MCF 10A (cell line): ENCODE measurements around the gene KRTAP13-4. TPM values are rescaled to one million over a fixed set of nuclear protein-coding genes. Genes with fewer than 3 reads are reported as not detected.

Experiments used
- Bru-seq: library from RNA; stranded (reverse); fragments of 400-500 nt; gene quantifications from one replicate; lab custom pipeline; 2021; lab: Mats Ljungman, UMichigan
- BruChase-seq, 2 experiments: library from RNA; stranded (reverse); fragments of 400-500 nt; gene quantifications; one replicate each; lab custom pipeline; 2021; lab: Mats Ljungman, UMichigan
- BruUV-seq: library from RNA; stranded (reverse); fragments of 400-500 nt; replicated peaks from 2 replicates; lab custom pipeline; 2021; lab: Mats Ljungman, UMichigan
- CTCF ChIA-PET: fragments of 300-600 bp; sonication (Branson Sonifier 250); formaldehyde crosslinking; extraction: SDS; loops from one replicate; lab custom pipeline; 2021; ENCODE audit warnings: antibody characterized with exemption, inconsistent platforms; lab: Yijun Ruan, JAX
- POLR2A ChIA-PET: fragments of 300-600, 350-650 bp; sonication (Branson Sonifier 250); formaldehyde crosslinking; extraction: SDS; loops from one replicate; lab custom pipeline; 2020; ENCODE audit warnings: antibody characterized with exemption, inconsistent platforms; lab: Yijun Ruan, JAX
- DNase-seq: peaks from one replicate; pipeline ENCODE4 v3.0.0-alpha.2; 2018; ENCODE audit not compliant: unreplicated experiment
- H3K27ac Mint-ChIP-seq: one replicate; pipeline ENCODE4 v1.8.0; 2022; ENCODE audit warnings: mild to moderate bottlenecking, low read depth, mixed read lengths; ENCODE audit not compliant: unreplicated experiment
- H3K27me3 Mint-ChIP-seq: one replicate; pipeline ENCODE4 v1.8.0; 2022; ENCODE audit warnings: mixed read lengths; ENCODE audit not compliant: insufficient read depth, unreplicated experiment
- H3K36me3 Mint-ChIP-seq: one replicate; pipeline ENCODE4 v1.8.0; 2022; ENCODE audit warnings: mild to moderate bottlenecking, moderate library complexity, mixed read lengths; ENCODE audit not compliant: insufficient read depth, unreplicated experiment
- H3K4me1 Mint-ChIP-seq: one replicate; pipeline ENCODE4 v1.8.0; 2022; ENCODE audit warnings: mixed read lengths; ENCODE audit not compliant: insufficient read depth, unreplicated experiment
- H3K4me3 Mint-ChIP-seq: one replicate; pipeline ENCODE4 v1.8.0; 2022; ENCODE audit warnings: mild to moderate bottlenecking, moderate library complexity, mixed read lengths; ENCODE audit not compliant: unreplicated experiment
- H3K9me3 Mint-ChIP-seq: one replicate; pipeline ENCODE4 v1.8.0; 2022; ENCODE audit warnings: mixed read lengths; ENCODE audit not compliant: unreplicated experiment
- intact Hi-C: fragments of 100-400 bp; cut with micrococcal nuclease; formaldehyde crosslinking; loops from 2 replicates; pipeline ENCODE4 v1.14.1; 2022
- long read RNA-seq: library from polyadenylated mRNA; stranded (forward); transcript quantifications from one replicate; pipeline ENCODE4 v2.0.0, GENCODE V29; 2022
- total RNA-seq: library from RNA; stranded (reverse); gene quantifications from 2 replicates; pipeline ENCODE4 v1.2.3, GENCODE V29; 2022
- TF ChIP-seq, protein P1 (sequence below): fragments of 200-600 bp; IDR thresholded peaks from one replicate; pipeline ENCODE4 v1.8.0; 2022; ENCODE audit warnings: antibody characterized with exemption, mild to moderate bottlenecking; ENCODE audit not compliant: unreplicated experiment

KRTAP13-4 gene, protein sequence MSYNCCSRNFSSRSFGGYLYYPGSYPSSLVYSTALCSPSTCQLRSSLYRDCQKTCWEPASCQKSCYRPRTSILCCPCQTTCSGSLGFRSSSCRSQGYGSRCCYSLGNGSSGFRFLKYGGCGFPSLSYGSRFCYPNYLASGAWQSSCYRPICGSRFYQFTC
- total RNA-seq (not detected in 2 replicates), Bru-seq, nascent RNA (not detected), BruChase-seq, experiment 1, labeled RNA remaining after a 6-hour chase (not detected), BruChase-seq, experiment 2, labeled RNA remaining after a 2-hour chase (not detected)
- long read RNA-seq = 0 reads

DNA sequence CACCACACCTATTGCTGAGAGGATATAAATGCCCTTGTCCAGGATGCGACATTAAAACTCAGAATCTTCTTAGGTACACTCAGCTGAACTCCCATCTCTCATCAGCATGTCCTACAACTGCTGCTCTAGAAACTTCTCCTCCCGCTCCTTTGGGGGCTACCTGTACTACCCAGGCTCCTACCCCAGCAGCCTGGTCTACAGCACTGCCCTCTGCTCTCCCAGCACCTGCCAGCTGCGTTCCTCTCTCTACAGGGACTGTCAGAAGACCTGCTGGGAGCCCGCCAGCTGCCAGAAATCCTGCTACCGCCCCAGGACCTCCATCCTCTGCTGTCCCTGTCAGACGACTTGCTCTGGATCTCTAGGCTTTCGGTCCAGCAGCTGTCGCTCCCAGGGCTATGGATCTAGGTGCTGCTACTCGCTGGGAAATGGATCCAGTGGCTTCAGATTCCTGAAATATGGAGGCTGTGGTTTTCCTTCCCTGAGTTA, at the start of gene KRTAP13-4:
KRTAP13-4 (plus strand) TSS at position 51 of the 486 bp plus-strand sequence; CDS start at position 107, 56 bp downstream.
- H3K27me3 Mint-ChIP-seq = peaks cover 89% of the 10 kb centered on the region
- POLR2A ChIA-PET = no interaction called here
- no peaks in the 10 kb centered on the region for H3K36me3 Mint-ChIP-seq
- H3K4me3 Mint-ChIP-seq = no peak within 1 kb of the TSS
- BruUV-seq = no TSS peak
- peaks cover 6% of the 10 kb centered on the region for H3K4me1 Mint-ChIP-seq
- DNase-seq = no peak
- CTCF ChIA-PET = interaction anchor here (0.6 to 0.8 kb wide), 2 partner anchors 77 to 568 kb away, joined by 3 to 5 read pairs; no protein-coding TSS in a partner anchor
- no peaks in the 10 kb centered on the region for H3K9me3 Mint-ChIP-seq
- no peak within 1 kb of the TSS for H3K27ac Mint-ChIP-seq
- TF ChIP-seq, protein P1, sequence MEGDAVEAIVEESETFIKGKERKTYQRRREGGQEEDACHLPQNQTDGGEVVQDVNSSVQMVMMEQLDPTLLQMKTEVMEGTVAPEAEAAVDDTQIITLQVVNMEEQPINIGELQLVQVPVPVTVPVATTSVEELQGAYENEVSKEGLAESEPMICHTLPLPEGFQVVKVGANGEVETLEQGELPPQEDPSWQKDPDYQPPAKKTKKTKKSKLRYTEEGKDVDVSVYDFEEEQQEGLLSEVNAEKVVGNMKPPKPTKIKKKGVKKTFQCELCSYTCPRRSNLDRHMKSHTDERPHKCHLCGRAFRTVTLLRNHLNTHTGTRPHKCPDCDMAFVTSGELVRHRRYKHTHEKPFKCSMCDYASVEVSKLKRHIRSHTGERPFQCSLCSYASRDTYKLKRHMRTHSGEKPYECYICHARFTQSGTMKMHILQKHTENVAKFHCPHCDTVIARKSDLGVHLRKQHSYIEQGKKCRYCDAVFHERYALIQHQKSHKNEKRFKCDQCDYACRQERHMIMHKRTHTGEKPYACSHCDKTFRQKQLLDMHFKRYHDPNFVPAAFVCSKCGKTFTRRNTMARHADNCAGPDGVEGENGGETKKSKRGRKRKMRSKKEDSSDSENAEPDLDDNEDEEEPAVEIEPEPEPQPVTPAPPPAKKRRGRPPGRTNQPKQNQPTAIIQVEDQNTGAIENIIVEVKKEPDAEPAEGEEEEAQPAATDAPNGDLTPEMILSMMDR = no peak
- intact Hi-C loops = loop anchor here (5.0 to 10.0 kb wide), 2 partner anchors 85 to 657 kb away; partner anchors contain the start of gene KRTAP23-1

DNA sequence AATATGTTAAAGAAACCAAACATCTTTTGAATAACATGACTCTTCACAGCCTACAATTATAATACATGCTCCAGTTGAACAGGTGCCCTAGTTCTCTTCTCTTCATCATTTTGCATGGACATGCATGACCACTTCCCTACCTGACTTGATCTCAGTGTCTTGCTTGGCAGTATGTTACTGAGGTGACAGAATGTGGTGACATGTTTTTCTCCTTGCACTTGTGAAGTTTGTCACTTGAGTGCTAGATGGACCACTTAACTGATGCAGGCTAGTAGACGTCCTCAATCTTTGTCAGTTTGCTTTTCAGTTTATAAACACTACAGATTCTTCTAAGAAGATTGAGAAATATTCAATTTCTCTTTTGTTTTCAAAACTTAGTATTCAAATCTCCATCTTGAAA, 47.8 kb upstream of the KRTAP13-4 start:
- no TSS peak for BruUV-seq
- Mint-ChIP-seq H3K27me3 (peaks cover 42% of the 10 kb centered on the region), H3K9me3 (peaks cover 6% of the 10 kb centered on the region), H3K36me3 (no peaks in the 10 kb centered on the region), H3K4me3 (no peak overlapping the region), H3K27ac (no peak overlapping the region), H3K4me1 (peaks cover 9% of the 10 kb centered on the region)
- CTCF ChIA-PET = no interaction called here
- no peak for DNase-seq
- TF ChIP-seq, protein P1 = no peak
- intact Hi-C loops = no loop called here
- POLR2A ChIA-PET = no interaction called here

DNA sequence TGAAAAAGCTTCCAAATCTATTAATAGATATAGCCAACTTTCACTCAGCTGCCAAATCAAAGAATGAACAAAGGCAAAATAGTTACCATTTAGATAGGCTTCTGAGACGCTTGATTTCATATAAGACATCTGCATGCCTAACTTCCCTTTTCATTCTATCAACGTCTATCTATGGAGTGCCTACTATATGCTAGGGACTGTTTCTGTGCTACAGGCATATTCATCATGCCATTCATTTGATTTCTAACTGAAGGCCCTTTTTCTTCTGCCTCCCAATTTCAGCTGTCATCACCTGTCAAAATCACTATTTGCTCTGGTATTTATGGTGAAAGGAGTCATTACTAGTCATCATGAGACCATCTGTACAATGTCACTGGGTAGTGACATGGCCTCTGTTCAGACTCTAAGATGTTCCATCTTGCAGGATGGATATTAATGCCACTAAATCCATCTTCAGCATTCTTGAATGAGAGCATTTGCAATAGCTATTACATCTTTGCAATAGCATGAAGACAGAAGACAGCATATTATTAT, 38.5 kb upstream of the KRTAP13-4 start:
- no peak overlapping the region for H3K27ac Mint-ChIP-seq

DNA sequence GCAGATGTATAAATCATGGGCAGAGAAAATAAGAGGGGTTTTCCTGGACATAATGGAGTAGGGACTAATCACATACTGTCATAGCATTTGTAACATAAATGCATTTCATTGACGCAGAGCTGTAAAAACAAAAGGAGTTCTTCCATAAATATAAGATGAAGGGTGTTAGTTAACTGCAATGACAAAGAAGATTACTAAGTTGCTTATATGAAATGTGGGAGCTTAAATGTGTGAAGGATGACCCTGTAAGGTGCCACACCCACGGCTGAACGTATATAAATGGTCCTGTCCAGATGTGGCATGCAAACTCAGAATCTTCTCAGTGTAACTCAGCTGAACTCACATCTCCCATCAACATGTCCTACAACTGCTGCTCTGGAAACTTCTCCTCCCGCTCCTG, 34.3 kb upstream of the KRTAP13-4 start, which contains the start of gene KRTAP13-1:
KRTAP13-1 (plus strand) TSS at position 301 of the 400 bp plus-strand sequence; CDS start at position 357, 56 bp downstream.
- CTCF ChIA-PET = no interaction called here
- POLR2A ChIA-PET = no interaction called here
- Mint-ChIP-seq H3K27me3 (peaks cover 94% of the 10 kb centered on the region), H3K4me1 (no peaks in the 10 kb centered on the region), H3K36me3 (no peaks in the 10 kb centered on the region), H3K27ac (no peak within 1 kb of the TSS), H3K9me3 (no peaks in the 10 kb centered on the region), H3K4me3 (no peak within 1 kb of the TSS)
- no peak for DNase-seq
- intact Hi-C loops = no loop called here
- TF ChIP-seq, protein P1 = no peak
- no TSS peak for BruUV-seq

More for the DNA sequence above, 38.5 kb upstream of the KRTAP13-4 start:
- TF ChIP-seq, protein P1 = no peak
- no TSS peak for BruUV-seq
- Mint-ChIP-seq H3K9me3 (no peaks in the 10 kb centered on the region), H3K36me3 (no peaks in the 10 kb centered on the region), H3K4me3 (no peak overlapping the region), H3K27me3 (peaks cover 95% of the 10 kb centered on the region), H3K4me1 (no peaks in the 10 kb centered on the region)
- DNase-seq = no peak
- CTCF ChIA-PET = interaction anchor here (0.7 kb wide), 1 partner anchor 327 kb away, joined by 3 read pairs; no protein-coding TSS in a partner anchor
- intact Hi-C loops = no loop called here
- POLR2A ChIA-PET = no interaction called here
